GM12878 (cell line): ENCODE measurements around the gene DCTN2. TPM values are rescaled to one million over a fixed set of nuclear protein-coding genes. Genes with fewer than 3 reads are reported as not detected.
"Not testable (repeated sequence)": the region's sequence is repeated elsewhere in the genome, so short reads cannot be mapped to it uniquely, and the experiment has no call there.

Source experiments
- ATAC-seq: fragments of 200-7000 bp; cut with Tn5 transposase; 3 replicates; pipeline ENCODE4 v1.9.1; 2020; ENCODE audit warnings: mild to moderate bottlenecking, moderate library complexity
- BruUV-seq: library from RNA; stranded (reverse); fragments of 400-500 nt; replicated peaks from 2 replicates; lab custom pipeline; 2021; lab: Mats Ljungman, UMichigan
- CTCF ChIA-PET: fragments of 300-600 bp; sonication (Branson Sonifier 250); formaldehyde crosslinking; extraction: SDS; loops from one replicate; lab custom pipeline; 2021; ENCODE audit warnings: inconsistent platforms; lab: Yijun Ruan, JAX
- POLR2A ChIA-PET: fragments of 350-600 bp; formaldehyde crosslinking; extraction: SDS; loops from one replicate; lab custom pipeline; 2021; ENCODE audit warnings: inconsistent platforms; lab: Charles Lee
- RAD21 ChIA-PET: fragments of 300-600 bp; sonication (Branson Sonifier 250); formaldehyde crosslinking; loops from one replicate; lab custom pipeline; 2023; ENCODE audit warnings: antibody characterized with exemption; ENCODE audit not compliant: unreplicated experiment; lab: Charles Lee
- SMC1A ChIA-PET: fragments of 300-600 bp; sonication (Branson Sonifier 250); formaldehyde crosslinking; loops from one replicate; lab custom pipeline; 2023; ENCODE audit not compliant: unreplicated experiment, uncharacterized antibody; lab: Charles Lee
- DNase-seq: peaks from one replicate; pipeline ENCODE4 v3.0.0-alpha.2; 2011; ENCODE audit warnings: low read depth, low spot score
- FAIRE-seq: peaks from 3 replicates; lab custom pipeline; 2011; peaks lifted over from hg19 to GRCh38; lab: Jason Lieb, UNC
- H2AFZ ChIP-seq: 2 replicates; pipeline ENCODE4 v1.6.0; 2011; ENCODE audit warnings: low read depth, low read length, control low read depth; ENCODE audit not compliant: control insufficient read depth
- H3K27ac ChIP-seq: 2 replicates; pipeline ENCODE4 v1.5.1; 2011; ENCODE audit warnings: control low read depth; ENCODE audit not compliant: control insufficient read depth, insufficient read depth
- H3K27me3 ChIP-seq, 2 experiments: replicated peaks in 1 of 2; 2 replicates each; pipeline versions ENCODE4 v1.6.0 to v1.6.1; 2011; ENCODE audit warnings: low read length in 1 of 2; ENCODE audit not compliant: control insufficient read depth in 2 of 2, insufficient read depth in 2 of 2
- H3K36me3 ChIP-seq, 2 experiments: 2 replicates each; pipeline ENCODE4 v1.5.1; 2011; ENCODE audit warnings: low read length in 1 of 2; ENCODE audit not compliant: control insufficient read depth in 2 of 2, insufficient read depth in 2 of 2
- H3K4me1 ChIP-seq: 2 replicates; pipeline ENCODE4 v1.6.1; 2011; ENCODE audit warnings: mild to moderate bottlenecking, low read length, moderate library complexity, mixed read lengths; ENCODE audit not compliant: control insufficient read depth, insufficient read depth
- H3K4me2 ChIP-seq: 2 replicates; pipeline ENCODE4 v1.6.0; 2011; ENCODE audit warnings: control low read depth; ENCODE audit not compliant: control insufficient read depth, insufficient read depth
- H3K4me3 ChIP-seq: fragments of 200-600 bp; sonication (generic); 2 replicates; pipeline ENCODE4 v1.5.1; 2016
- H3K79me2 ChIP-seq: 2 replicates; pipeline ENCODE4 v1.6.0; 2011; ENCODE audit warnings: low read length; ENCODE audit not compliant: control insufficient read depth, insufficient read depth
- H3K9ac ChIP-seq: 2 replicates; pipeline ENCODE4 v1.8.0; 2011; ENCODE audit warnings: low read length, control low read depth, mixed read lengths; ENCODE audit not compliant: control insufficient read depth, insufficient read depth
- H3K9me3 ChIP-seq: replicated peaks from 3 replicates; pipeline ENCODE4 v1.5.1; 2011; ENCODE audit warnings: mild to moderate bottlenecking, low read length; ENCODE audit not compliant: control insufficient read depth, insufficient read depth
- H4K20me1 ChIP-seq: 2 replicates; pipeline ENCODE4 v1.6.0; 2011; ENCODE audit not compliant: control insufficient read depth, insufficient read depth
- BACH1 ChIP-seq: fragments of 450-650 bp; IDR thresholded peaks from 2 replicates; pipeline ENCODE4 v1.6.1; 2017; ENCODE audit warnings: mild to moderate bottlenecking, borderline replicate concordance
- CREM ChIP-seq: IDR thresholded peaks from 2 replicates; pipeline ENCODE4 v1.6.1; 2014; ENCODE audit warnings: antibody characterized with exemption, low read depth
- EGR1 ChIP-seq, 2 experiments: IDR thresholded peaks; 1 replicate in 1 of 2; 2 replicates in 1 of 2; pipeline ENCODE4 v1.6.1; 2011 to 2012; ENCODE audit warnings: low read depth in 2 of 2, low read length in 2 of 2, borderline replicate concordance in 1 of 2, mild to moderate bottlenecking in 1 of 2, moderate library complexity in 1 of 2
- HDAC2 ChIP-seq: fragments of 200-600 bp; sonication (generic); IDR thresholded peaks from 2 replicates; pipeline ENCODE4 v1.6.1; 2017
- MEF2B ChIP-seq: fragments of 450-650 bp; IDR thresholded peaks from 2 replicates; pipeline ENCODE4 v1.6.1; 2018; ENCODE audit warnings: mild to moderate bottlenecking, moderate library complexity; ENCODE audit not compliant: partially characterized antibody, poor library complexity, severe bottlenecking
- NBN ChIP-seq: fragments of 450-650 bp; IDR thresholded peaks from 2 replicates; pipeline ENCODE4 v1.6.1; 2016
- POLR2AphosphoS5 ChIP-seq: IDR thresholded peaks from 2 replicates; pipeline ENCODE4 v1.6.1; 2011; ENCODE audit warnings: mild to moderate bottlenecking, low read length, inconsistent platforms
- SIN3A ChIP-seq: IDR thresholded peaks from 2 replicates; pipeline ENCODE4 v1.6.1; 2012; ENCODE audit warnings: low read depth, low read length, improper control_type of control experiment
- SPI1 ChIP-seq: IDR thresholded peaks from 2 replicates; pipeline ENCODE4 v1.6.1; 2011; ENCODE audit warnings: low read depth, mild to moderate bottlenecking, low read length, moderate library complexity, borderline replicate concordance; ENCODE audit not compliant: insufficient read depth
- STAT1 ChIP-seq: fragments of 450-650 bp; conservative IDR thresholded peaks from 2 replicates; pipeline ENCODE4 v1.6.1; 2014; ENCODE audit warnings: antibody characterized with exemption, mild to moderate bottlenecking
- WGBS: methylation state at CpG from one replicate; pipeline ENCODE4 v1.1.6; 2016; ENCODE audit warnings: low lambda C conversion rate; ENCODE audit not compliant: insufficient replicate concordance, insufficient coverage; ENCODE audit errors: missing lambda C conversion rate; 5-methylcytosine and 5-hydroxymethylcytosine counted together
- in situ Hi-C: fragments of 300-500 bp; cut with MboI; formaldehyde crosslinking; loops from 9 replicates; pipeline ENCODE4 v1.14.3; 2018; ENCODE audit warnings: mixed read lengths
- intact Hi-C: fragments of 100-400 bp; cut with micrococcal nuclease; formaldehyde crosslinking; loops from one replicate; pipeline ENCODE4 v1.14.2; 2022; ENCODE audit not compliant: unreplicated experiment
- polyA plus RNA-seq, 11 experiments: library from polyadenylated mRNA; depleted of rRNA in 4 of 11; unstranded in 6 of 11; stranded (reverse) in 5 of 11; fragments of >200 nt; fragmentation: Nextera tagmentation in 4 of 11; fragmentation: Illumina TruSeq in 1 of 11; extraction: Ambion mirVana in 4 of 11; extraction: Trizol in 1 of 11; gene quantifications; 1 replicate in 1 of 11; 2 replicates in 10 of 11; pipeline versions ENCODE4 v1.2.1 to v1.2.3, GENCODE V29; 2011 to 2016; ENCODE audit warnings: inconsistent platforms in 2 of 11, missing spikeins in 2 of 11, low read depth in 1 of 11
- total RNA-seq, 4 experiments: library from RNA; depleted of rRNA in 3 of 4; stranded (reverse); fragments of >200 nt in 3 of 4; fragmentation: Illumina TruSeq in 1 of 4; extraction: Trizol in 1 of 4; gene quantifications; 2 replicates each; pipeline versions ENCODE4 v1.2.1 to v1.2.3, GENCODE V29; 2013 to 2021

Gene DCTN2
- total and polyA plus RNA-seq, 10 of the 15 experiments (the other 5 are each of a cell fraction or from before 2014, with no cell fraction given), result 32.3 to 171 (median 100) TPM

DNA sequence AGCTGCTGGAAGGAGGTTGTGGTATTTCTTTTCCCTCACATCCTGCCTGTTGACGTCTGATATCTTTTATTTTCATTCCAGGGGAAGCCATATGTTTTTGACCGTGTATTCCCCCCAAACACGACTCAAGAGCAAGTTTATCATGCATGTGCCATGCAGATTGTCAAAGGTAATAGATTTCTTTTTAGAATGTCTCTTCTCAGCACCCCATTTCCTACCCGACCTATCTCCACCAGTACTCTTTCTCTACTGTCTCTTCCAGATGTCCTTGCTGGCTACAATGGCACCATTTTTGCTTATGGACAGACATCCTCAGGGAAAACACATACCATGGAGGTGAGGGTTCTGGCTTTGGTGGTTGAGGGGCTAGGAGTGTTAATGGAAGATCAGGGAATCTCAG, 16.4 kb upstream of the DCTN2 start:
- H3K4me2 ChIP-seq, result no peak overlapping the region
- no peak overlapping the region for H3K27ac ChIP-seq
- DNase-seq, result no peak
- no TSS peak for BruUV-seq
- POLR2A ChIA-PET, result no interaction called here
- H3K9me3 ChIP-seq, result no peaks in the 10 kb centered on the region
- H3K79me2 ChIP-seq, result no peaks in the 10 kb centered on the region
- H3K4me1 ChIP-seq, result no peaks in the 10 kb centered on the region
- CTCF ChIA-PET, result no interaction called here
- no peak overlapping the region for H3K9ac ChIP-seq
- TF ChIP-seq POLR2AphosphoS5, result no peak
- TF ChIP-seq MEF2B, result no peak
- no peak for TF ChIP-seq CREM
- TF ChIP-seq EGR1 (IDR thresholded peaks at IDR 0.05; ENCODE audit: borderline replicate concordance in 1 of 2, low read depth in 2 of 2, low read length in 2 of 2), result no peak
- no peak for TF ChIP-seq HDAC2
- no peak for TF ChIP-seq SIN3A
- TF ChIP-seq STAT1, result no peak
- no peak for TF ChIP-seq SPI1
- no peak for TF ChIP-seq BACH1
- no peak for TF ChIP-seq NBN
- no peaks in the 10 kb centered on the region for H4K20me1 ChIP-seq
- H2AFZ ChIP-seq, result no peak overlapping the region
- 14% methylated on average over 4 of the region's 4 CpGs for WGBS
- intact Hi-C loops, result no loop called here
- SMC1A ChIA-PET, result no interaction called here
- RAD21 ChIA-PET, result no interaction called here
- FAIRE-seq, result no peak
- no peaks in the 10 kb centered on the region for H3K36me3 ChIP-seq
- no peak for ATAC-seq
- no peak overlapping the region for H3K4me3 ChIP-seq
- H3K27me3 ChIP-seq, result no peaks in the 10 kb centered on the region
- in situ Hi-C loops, result no loop called here

GRCh38 chr12:57561117-57561516, 14.1 kb upstream of the DCTN2 start:
- H3K4me2 ChIP-seq, H3K27me3 ChIP-seq, H4K20me1 ChIP-seq, BruUV-seq, H3K9me3 ChIP-seq, H2AFZ ChIP-seq, POLR2A ChIA-PET, H3K4me1 ChIP-seq, H3K27ac ChIP-seq, DNase-seq, H3K79me2 ChIP-seq, intact Hi-C loops, FAIRE-seq, H3K9ac ChIP-seq, ATAC-seq, RAD21 ChIA-PET, in situ Hi-C loops, H3K36me3 ChIP-seq, H3K4me3 ChIP-seq: not testable (repeated sequence)
- SMC1A ChIA-PET, result interaction anchor here (1.0 kb wide), 1 partner anchor 9 kb away, joined by 3 read pairs; no protein-coding TSS in a partner anchor
- WGBS, result 92% methylated on average over 1 of the region's 1 CpG
- CTCF ChIA-PET, result interaction anchor here (4.3 kb wide), 1 partner anchor 22 kb away, joined by 19 read pairs; no protein-coding TSS in a partner anchor
